GM12874 (cell line): ENCODE results near the gene TP53AIP1.

ENCODE experiments used
- TF ChIP-seq, protein P1 (sequence below): IDR thresholded peaks from 2 replicates; pipeline ENCODE4 v1.5.1; 2011; ENCODE audit warnings: low read depth, mild to moderate bottlenecking, control low read depth, low read length, moderate library complexity; ENCODE audit not compliant: insufficient read depth

The TP53AIP1 gene

DNA sequence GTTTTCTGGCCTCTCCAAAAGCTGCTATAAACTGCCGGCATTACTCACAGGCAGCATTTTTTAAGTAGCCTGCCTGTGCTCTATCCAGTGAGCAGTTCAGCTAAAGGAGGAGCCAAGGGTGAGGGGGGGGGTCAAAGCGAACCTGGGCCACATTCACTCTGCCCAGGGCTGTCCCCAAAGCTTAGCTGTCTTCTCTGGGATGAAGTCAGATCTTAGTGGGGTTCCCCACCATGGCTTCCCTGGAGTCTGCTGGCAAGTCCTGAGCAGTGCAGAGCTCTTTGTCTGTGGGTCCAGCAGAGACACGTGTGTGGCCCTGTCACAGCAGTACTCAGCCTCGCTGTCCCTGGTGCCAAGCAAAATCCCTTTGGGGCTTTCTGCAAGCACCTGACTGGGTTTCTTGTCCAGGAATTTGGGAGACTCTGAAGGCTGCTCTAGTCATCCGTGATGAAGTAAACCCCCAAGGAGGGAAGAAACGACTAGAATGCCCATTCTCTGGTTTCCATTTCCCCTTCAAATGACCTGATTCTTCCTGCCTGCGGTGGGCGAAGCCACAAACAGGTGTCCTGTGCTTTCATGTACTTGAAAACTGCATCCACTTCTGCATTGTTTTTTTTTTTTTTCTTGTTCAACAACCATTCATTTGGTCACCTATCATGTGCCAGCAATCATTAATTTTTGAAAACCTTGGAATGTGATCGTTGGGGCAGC is 48.9 kb downstream of the TP53AIP1 start:
- TF ChIP-seq, protein P1, sequence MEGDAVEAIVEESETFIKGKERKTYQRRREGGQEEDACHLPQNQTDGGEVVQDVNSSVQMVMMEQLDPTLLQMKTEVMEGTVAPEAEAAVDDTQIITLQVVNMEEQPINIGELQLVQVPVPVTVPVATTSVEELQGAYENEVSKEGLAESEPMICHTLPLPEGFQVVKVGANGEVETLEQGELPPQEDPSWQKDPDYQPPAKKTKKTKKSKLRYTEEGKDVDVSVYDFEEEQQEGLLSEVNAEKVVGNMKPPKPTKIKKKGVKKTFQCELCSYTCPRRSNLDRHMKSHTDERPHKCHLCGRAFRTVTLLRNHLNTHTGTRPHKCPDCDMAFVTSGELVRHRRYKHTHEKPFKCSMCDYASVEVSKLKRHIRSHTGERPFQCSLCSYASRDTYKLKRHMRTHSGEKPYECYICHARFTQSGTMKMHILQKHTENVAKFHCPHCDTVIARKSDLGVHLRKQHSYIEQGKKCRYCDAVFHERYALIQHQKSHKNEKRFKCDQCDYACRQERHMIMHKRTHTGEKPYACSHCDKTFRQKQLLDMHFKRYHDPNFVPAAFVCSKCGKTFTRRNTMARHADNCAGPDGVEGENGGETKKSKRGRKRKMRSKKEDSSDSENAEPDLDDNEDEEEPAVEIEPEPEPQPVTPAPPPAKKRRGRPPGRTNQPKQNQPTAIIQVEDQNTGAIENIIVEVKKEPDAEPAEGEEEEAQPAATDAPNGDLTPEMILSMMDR, result no peak

DNA sequence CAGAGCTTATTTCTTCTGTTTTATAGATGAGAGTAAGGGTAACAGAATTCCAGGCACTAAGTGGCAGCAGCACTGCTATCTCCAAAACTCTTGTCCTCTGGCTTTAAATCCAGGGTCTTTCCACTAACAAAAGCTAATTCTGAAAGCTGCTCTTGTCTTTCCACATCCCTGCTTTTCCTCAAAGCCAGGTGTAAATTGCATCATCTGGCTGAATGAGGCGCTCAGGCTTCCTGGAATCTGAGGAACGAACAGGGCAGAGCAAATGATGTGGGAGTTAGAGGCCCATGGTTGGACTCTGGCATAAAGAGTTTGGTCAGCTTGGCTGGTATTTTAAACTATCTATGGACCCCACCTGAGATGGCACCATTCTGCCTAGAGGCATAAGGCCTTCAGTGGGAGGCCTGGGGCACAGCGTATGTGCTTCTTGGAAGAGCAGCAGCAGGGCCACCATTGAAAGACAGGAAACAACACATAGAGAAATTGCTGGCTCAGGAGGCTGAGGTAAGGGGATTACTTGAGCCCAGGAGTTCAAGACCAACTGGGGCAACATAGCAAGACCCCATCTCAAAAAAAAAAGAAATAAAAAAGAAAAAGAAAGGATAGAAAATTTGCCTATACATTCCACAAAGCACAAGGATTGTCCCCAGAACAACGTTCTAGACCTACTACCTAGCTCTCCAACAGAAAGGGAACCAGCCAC is 49.7 kb downstream of the TP53AIP1 start:
- TF ChIP-seq, protein P1, result no peak

DNA sequence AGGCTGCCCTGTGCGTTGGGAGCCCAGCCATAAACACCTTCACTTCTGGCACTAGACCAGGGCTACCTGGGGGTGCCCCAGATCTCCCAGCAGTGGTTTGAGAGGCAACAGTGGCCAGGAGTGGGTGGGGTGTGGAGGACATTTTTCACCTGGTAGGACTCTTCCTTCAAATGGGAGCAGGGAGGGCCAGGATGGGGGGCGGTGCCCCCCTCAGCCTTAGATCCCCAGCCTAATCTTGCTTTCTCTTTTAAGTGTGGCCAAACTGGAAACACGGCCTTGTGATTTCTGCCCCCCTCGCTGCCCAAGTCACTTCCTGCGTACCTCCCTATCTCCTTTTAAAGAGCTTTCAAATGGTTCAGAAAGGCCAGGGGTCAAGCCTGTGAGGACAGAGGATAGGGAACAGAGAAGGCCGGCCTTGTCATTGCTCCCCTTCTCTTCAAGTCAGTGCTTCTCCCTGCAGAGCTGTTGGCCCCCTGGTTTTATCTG is 50.7 kb downstream of the TP53AIP1 start:
- TF ChIP-seq, protein P1, result no peak

DNA sequence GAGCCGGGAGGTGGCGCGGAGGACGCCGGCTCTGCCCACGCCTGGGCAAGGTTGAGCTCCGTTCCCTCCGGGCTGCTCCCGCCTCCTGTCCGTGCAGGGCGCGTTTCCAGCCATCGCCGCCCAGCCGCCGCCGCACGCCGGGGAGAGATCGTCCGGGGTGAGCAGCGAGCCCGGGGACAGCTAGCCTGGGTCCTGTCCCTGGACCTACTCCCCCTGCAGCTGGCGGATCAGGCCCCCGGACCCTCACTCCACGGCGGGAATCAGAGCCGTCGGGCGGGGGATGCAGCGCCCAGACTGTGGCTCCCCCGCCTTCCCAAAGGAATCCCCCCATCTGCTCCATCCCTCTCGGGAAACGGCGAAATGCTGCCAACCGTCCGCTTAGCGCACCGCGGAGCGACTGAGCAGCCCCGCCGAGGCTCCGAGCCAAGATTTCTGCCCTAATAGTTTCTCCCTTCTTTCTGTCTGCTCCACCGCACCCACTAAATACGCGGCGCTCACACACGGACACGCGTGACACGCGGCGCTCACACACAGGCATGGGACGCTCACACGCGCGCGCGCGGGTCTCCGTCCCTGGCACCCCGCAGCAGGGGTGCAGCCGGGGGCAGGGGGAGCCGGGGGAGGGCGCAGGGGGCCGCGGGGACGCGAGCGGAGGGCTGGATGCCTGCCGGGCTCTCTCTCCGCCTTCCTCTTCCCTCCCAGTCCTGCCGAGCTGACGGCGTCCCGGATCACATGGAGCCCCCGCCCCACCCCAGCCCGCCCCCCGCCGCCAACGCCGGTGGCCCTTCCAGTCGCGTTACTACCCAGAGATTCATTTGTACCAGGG is 51.9 kb downstream of the TP53AIP1 start, which contains the start of gene KCNJ5:
KCNJ5 (plus strand) TSS at position 814 of the 826 bp plus-strand sequence. CDS start 19,918 bp downstream, outside the sequence.
- TF ChIP-seq, protein P1, result no peak

DNA sequence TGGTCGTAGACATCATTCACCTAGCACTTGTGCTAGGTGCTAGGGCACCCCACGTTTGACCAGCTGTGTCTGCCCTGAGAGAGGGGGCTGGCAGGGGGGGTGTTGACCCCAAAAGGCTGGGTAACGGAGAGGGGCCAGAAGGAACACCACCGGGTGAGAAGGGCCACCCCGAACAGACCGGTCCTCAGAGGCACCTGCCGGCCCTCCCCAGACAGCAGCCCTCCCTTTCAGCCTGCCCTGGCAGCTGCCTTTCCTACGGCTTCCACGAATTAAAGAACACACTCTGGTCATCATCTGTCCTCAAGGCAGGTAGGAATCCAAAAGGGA is 52.5 kb downstream of the TP53AIP1 start:
- TF ChIP-seq, protein P1, result no peak

DNA sequence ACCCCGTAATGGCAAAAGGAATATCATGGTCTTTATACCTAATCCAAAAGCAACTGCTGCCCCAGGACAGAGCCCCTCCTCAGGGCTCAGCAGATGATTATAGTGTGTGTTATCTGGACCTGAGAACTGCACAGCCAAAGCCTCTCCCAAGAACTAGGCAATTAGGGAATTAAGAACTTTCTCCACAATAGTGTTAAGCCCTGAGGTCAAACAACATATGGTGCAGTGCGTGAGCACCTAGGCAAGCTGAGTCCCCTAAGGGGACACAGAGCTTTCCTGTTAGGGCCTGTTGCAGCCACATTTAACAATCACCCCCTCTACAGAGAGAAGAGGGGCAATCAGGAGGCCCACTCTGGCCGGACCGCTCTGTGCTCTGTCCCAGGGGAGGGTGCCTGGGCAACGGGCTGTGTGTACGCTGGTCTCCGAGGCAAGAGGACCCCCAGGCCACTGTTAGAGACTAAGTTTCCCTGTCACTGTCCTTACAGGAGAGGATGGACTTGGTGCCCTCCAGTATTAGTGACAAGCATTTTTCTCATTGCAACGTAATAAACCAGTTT is 52.9 kb downstream of the TP53AIP1 start:
- TF ChIP-seq, protein P1, result no peak
